ENCODE results near the gene FGF21.

FGF21 gene

DNA sequence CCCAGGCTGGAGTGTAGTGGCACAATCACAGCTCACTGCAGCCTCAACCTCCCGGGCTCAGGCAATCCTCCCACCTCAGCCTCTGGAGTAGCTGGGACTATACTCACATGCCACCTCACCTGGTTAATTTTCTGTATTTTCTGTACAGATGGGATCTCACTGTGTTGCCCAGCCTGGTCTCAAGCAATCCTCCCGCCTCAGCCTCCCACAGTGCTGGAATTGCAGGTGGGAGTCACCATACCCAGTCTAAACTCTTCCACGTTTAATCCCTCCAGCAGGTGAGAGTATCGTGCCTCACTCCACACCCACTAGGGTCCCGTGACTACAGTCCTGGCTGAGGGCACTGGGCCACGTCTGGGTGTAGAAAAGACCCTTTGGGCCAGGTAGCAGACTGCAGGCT, 39.0 kb downstream of the FGF21 start:
- FAIRE-seq: no peak

DNA sequence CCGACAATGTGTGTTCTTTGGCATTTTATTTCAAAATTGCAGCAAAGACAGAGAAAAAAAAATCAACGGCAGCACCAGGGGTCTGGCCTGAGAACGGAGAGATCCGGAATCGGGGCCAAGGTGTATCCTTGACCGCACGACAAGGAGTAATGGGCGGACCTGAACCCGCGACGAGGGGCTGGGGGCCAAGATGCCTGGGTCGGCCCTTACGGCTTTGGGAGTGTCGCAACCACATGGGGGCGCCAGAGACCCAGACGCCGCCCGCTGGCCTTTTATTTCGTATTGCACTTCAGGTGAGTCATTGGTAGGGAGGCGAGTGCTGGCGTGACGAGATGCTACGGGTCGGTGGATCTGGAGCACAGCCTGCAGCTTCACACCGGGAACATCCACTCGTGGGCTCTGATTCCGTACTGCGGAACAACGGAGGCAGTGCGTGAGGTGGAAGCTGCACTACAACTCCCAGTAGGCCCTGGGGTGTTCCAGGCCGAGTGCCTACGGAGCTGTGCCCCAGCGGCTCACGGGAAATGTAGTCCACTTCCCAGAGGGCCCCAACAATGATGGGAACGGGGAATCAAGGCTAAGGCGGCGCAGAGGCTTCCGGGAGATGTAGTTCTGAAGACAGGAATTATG, 39.8 kb downstream of the FGF21 start:
- FAIRE-seq: no peak

DNA sequence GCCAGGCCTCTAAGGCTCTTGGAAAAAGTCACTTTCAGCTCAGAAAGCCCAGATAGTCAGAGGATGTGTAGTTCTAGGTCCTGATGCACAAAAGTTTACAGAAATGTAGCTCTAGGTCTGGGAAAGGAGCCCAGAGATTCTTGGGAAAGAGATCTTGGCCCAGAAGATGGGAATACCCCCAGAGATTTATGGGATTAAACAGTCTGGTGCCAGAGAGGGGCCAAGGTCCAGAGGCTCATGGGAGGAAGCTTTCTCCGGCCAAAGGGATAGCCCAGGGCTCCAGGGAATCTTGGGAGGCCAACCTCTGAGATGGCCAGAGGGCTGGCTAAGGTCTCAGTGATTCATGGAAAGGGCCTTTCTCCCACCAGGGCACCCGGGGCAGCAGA, 40.4 kb downstream of the FGF21 start:
- FAIRE-seq: no peak

DNA sequence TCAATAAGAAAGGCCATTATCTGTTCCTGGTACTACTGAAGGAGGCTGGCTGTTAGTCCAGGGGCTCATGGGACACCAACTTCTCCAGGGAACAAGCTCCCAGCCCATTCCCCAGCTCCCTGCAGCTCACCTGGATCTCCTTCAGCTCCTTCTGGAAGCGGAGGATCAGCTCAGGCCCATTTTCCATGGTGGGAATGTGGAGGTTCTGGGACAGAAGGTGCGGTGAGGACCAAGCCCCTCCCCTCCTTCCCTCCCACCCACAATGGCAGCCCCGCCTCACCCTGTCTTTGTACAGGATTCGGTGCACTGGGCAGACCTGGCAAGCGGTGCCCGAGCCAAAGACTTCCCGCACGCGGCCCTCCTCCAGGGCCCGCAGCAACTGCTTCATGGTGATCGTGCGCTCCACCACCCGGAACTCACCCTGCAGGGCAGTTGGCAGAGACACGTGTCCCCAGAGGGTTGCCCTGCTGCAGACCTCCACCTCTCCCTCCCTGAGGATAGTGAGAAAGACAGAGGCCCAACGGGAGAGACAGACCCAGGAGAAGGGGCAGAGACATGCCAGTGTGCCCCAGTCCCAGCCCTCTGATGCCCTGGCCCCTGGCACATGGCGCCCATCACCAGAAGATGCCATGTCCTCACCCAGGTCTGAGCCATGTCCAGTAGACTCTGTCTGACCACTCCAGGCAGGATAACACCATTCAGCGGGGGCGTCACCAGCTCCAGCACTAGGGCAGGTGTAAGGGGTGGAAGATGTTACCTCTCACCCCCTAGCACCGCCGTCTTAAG, 41.2 kb downstream of the FGF21 start:
- FAIRE-seq: no peak

DNA sequence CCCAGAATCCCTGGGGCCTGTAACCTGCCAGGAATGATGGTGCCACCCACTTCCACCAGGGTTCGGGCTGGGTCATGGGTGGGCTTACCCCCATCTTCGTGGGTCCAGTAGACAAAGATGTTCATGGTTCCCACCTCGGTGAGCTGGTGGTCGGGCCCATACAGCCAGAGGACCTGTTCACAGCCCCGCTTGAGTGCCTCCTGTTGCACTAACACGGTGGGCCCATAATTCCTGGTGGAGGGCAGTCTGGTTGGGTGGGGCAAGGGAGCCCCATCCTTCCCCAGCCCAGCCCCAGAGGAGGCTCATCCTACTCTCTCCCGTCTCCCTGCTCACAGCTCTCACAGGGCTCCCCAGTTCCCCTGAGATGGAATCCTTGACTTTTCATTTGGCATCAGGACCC, 41.8 kb downstream of the FGF21 start:
- no peak for FAIRE-seq

DNA sequence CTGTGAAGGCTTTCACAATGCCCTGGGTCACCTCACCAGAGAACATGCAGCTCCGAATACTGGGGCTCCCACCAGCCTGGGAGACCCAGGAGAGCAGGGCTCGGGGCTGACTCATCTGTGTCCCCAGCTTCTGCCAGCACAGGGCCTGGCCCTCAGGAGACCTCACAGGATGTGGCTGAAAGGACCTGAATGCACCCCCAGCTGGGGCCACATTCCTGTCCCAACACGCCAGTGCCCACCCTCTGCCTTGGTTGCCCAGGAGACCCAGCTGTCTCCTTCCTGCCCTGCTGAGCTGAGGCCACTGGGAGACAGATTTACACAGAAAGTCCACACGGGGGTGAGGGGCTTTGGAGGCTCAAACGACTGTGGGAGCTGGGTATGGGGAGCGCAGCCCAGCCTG, 43.6 kb downstream of the FGF21 start:
- FAIRE-seq: no peak

DNA sequence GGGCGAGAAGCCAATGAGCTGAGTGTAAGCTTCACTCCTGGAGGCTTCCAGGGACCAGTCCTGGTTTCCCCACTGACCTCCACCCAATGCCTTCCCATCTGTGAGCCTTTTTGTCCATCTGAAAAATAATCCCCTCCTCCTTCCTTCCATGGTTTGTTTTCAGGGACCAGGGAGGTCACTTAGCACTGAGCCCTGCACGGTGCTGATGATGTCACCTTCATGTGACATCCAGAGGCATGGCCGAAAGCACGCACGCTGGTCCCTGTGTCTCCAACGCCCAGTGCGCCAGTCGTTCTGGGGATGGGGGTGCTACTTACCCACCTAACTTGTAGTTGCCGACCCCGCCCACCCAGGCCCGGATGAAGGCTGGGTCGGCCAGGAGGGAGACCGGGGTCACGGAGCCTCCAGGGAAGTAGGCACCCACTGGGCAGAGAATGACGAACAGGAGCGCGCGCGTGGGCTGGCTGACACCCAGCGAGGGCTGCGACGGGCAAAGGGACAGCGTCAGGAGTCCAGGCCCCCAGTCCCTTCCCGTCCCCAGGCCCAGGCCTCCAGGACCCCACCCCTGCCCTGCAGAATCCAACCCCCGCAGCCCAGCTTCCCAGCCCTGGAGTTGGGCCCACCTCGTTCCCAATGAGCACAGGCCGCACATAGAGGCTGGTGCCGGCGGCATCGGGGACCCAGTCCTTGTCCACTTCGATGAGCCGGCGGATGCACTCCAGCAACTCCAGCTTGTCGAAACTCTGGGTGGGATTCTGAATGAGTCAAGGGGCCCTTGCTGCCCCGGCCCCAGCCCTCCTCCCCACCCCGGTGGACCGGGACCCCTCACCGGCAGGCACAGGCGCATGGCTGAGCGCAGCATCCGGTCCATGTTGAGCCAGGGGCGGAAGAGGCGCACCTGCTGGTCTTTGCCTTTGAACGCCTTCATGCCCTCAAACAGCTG, 44.3 kb downstream of the FGF21 start:
- no peak for FAIRE-seq

DNA sequence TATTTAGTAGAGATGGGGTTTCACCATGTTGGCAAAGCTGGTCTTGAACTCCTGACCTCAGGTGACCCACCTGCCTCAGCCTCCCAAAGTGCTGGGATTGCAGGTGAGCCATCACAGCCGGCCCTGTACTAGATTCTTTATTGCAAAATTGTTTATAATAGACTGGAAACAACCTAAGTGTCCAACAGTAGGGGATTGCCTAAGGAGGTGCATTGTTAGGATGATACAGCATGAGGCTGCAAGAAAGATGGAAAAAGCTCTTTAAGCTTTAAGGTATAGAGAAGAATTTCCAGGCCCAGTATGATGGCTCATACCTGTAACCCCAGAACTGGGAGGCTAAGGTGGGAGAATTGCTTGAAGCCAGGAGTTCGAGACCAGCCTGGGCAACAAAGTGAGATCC, 47.3 kb downstream of the FGF21 start:
- no peak for FAIRE-seq

DNA sequence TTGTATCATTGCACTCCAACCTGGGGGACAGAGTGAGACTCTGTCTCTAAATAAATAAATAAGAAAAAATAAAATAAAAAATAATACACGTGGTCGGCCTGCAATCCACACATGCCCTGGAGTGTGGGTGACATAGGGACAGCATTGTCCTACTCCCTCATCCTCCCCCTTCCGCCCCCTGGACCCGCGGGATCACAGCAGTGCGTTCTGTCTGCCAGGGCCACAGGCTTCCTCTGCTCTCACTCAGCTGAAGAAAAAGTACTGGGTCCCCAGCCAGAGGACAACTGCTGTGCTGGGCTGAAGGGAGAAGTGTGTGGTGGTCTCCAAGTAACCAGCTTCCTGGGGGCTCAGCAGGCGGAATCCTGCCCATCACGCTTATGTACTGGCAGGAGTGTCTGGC, 49.2 kb downstream of the FGF21 start:
- FAIRE-seq: no peak

DNA sequence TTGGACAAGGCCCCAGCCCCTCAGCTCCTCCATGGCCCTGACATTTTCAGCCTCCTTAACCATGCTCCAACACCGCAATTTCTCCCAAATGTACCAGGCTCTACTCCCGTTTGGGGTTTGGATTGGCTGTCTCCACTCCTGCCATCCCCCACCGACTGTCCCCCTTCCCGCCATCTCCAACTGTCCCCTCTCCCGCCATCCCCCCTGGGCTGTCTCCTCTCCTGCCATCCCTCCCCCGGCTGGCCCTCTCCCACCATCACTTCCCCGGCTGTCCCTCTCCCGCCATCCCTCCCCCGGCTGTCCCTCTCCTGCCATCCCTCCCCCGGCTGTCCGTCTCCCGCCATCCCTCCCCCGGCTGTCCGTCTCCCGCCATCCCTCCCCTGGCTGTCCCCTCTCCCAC, 50.1 kb downstream of the FGF21 start:
- no peak for FAIRE-seq

DNA sequence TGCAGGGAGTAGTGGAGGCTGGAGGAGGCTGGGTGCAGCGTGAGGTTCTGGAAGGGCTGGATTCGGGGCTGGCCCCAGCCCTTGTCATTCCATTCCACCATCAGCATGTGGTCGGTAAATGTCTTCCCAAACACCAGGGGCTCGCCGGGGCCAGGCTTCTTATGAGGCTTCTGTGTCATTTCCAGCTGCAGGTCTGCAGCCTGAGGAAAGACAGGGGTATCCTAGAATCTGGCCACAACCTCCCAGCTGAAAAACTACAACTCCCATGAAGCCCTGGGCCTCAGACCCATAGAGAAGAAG, 51.1 kb downstream of the FGF21 start:
- FAIRE-seq: no peak

DNA sequence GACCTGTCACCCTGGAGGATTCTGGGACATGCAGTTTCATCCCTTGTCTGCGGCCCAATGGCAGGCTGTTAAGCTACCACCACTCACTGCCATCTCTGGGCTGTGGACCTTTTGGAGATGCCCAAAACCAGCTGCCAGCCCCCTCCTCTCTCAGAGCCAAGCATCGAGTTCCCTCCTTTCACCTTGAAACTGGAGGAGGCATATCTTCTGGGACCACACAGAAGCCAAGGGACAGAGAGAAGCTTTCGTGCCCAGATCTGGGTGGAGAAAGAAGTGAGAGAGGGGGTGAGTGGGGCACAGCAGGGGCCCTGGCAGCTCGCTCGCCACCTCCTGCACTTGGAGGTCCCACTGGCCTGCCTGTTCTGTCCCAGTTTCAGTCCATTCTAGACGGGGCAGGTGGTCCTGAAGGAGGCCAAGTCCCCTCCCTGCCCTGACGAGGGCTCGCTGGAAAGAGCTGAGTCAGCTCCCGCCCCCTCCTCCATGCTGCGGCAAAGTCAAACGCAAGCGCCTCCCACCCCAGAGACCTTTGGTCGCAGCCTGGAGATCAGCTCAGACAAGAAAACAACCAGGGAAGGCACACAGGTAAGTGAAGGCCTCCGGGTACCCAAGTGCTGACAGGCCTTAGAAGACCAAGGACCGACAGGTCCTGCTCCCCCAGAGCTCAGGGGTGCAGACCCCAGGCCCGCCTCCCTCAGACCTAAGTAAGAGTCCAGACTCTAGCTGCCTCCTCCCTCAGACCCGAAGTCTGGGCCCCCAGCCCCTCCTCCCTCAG, 51.7 kb downstream of the FGF21 start:
- no peak for FAIRE-seq

DNA sequence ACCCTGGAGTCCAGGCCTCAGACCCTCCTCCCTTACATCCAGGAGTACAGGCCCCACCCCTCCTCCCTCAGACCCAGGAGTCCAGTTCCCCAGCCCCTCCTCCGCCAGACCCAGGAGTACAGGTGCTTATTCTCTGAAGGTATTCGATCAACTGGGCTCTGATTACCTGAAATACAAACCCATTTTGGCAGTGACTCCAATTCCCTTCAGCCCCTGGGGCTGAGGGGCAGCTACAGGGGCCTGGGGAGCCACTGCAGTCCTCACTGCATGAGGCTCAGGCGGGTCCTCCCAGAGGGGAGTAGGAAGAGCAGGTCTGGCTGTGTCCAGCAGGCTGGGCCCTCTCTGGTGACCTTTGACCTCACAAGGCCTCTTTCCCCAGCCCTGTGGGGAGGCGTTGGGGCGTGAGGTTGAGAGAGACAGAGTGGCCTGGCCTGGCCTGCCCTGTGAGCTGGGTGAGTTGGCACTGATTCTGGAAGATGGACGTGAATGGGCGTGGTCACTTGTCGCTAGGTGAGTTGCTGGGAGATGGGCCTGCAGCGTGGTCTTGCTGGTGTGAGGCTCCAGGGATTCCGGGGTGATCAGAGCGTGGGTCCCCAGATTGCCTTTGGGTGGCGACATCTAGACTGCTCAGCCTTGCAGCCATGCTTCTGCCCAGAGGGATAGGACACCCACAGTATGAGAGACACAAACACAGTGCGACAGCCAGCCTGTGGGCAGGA, 52.4 kb downstream of the FGF21 start:
- no peak for FAIRE-seq
